Mesodermal cell (in vitro differentiated cells): ENCODE data around the gene ABL1.

Experiments
- H3K27ac ChIP-seq: 2 replicates; pipeline ENCODE4 v1.7.0; 2013; ENCODE audit warnings: mild to moderate bottlenecking, low read depth, low read length, moderate library complexity; ENCODE audit not compliant: severe bottlenecking
- H3K36me3 ChIP-seq: 2 replicates; pipeline ENCODE4 v1.7.1; 2013; ENCODE audit warnings: mild to moderate bottlenecking, low read length, moderate library complexity; ENCODE audit not compliant: control insufficient read depth, insufficient read depth
- H3K4me1 ChIP-seq: one replicate; pipeline ENCODE4 v1.7.1; 2013; ENCODE audit warnings: mild to moderate bottlenecking, low read length; ENCODE audit not compliant: insufficient read depth, control insufficient read depth, poor library complexity, severe bottlenecking
- H3K4me3 ChIP-seq: 2 replicates; pipeline ENCODE4 v1.7.0; 2013; ENCODE audit warnings: low read length, control low read depth, mild to moderate bottlenecking; ENCODE audit not compliant: insufficient read depth, poor library complexity, severe bottlenecking; ENCODE audit errors: extremely low read depth
- H3K9me3 ChIP-seq: 2 replicates; pipeline ENCODE4 v1.7.1; 2013; ENCODE audit warnings: mild to moderate bottlenecking, low read length, moderate library complexity; ENCODE audit not compliant: control insufficient read depth
- WGBS, 2 experiments: methylation state at CpG; one replicate each; pipeline ENCODE4 v1.1.5; 2013; ENCODE audit warnings: missing lambda C conversion rate in 2 of 2; ENCODE audit not compliant: insufficient coverage in 2 of 2; 5-methylcytosine and 5-hydroxymethylcytosine counted together

The ABL1 gene

GRCh38 chr9:130864541-130864940, 29.5 kb downstream of the ABL1 start:
- Histone ChIP-seq H3K27ac (no peak overlapping the region), H3K4me3 (no peak overlapping the region), H3K4me1 (peaks cover 28% of the 10 kb centered on the region), H3K9me3 (no peaks in the 10 kb centered on the region), H3K36me3 (peaks cover 82% of the 10 kb centered on the region)
- WGBS, 2 experiments = 94 to 100% methylated on average over 4 to 6 of the region's 6 CpGs

- Histone ChIP-seq H3K27ac (peak overlapping the region; percentile 16), H3K9me3 (no peaks in the 10 kb centered on the region), H3K36me3 (peaks cover 88% of the 10 kb centered on the region), H3K4me3 (no peak overlapping the region), H3K4me1 (peaks cover 15% of the 10 kb centered on the region)
- 100% methylated on average over 1 of the region's 3 CpGs; no CpG with 5 or more reads in 1 of the 2 experiments for WGBS, 2 experiments
Observed at GRCh38 chr9:130865921-130866320, 30.9 kb downstream of the ABL1 start.

GRCh38 chr9:130866474-130866965, 31.5 kb downstream of the ABL1 start:
- Histone ChIP-seq H3K9me3 (no peaks in the 10 kb centered on the region), H3K36me3 (peaks cover 91% of the 10 kb centered on the region), H3K4me1 (peaks cover 9% of the 10 kb centered on the region), H3K27ac (peak overlapping the region; percentile 16), H3K4me3 (no peak overlapping the region)
- 36 to 51% methylated on average over 2 to 4 of the region's 4 CpGs for whole genome bisulfite sequencing, 2 experiments

- Histone ChIP-seq H3K27ac (no peak overlapping the region), H3K9me3 (no peaks in the 10 kb centered on the region), H3K4me3 (no peak overlapping the region), H3K36me3 (peaks cover 91% of the 10 kb centered on the region), H3K4me1 (peaks cover 3% of the 10 kb centered on the region)
- 98 to 99% methylated on average over 6 to 7 of the region's 9 CpGs for WGBS, 2 experiments
Observed at GRCh38 chr9:130867556-130867955, 32.5 kb downstream of the ABL1 start.

- 89% methylated on average over 2 to 3 of the region's 3 CpGs for WGBS, 2 experiments
- Histone ChIP-seq H3K9me3 (no peaks in the 10 kb centered on the region), H3K36me3 (peaks cover 91% of the 10 kb centered on the region), H3K4me1 (peaks cover 3% of the 10 kb centered on the region), H3K4me3 (no peak overlapping the region), H3K27ac (no peak overlapping the region)
Observed at GRCh38 chr9:130868230-130868629, 33.2 kb downstream of the ABL1 start.

- no peaks in the 10 kb centered on the region for H3K4me1 ChIP-seq
- H3K9me3 ChIP-seq = no peaks in the 10 kb centered on the region
- H3K36me3 ChIP-seq = peaks cover 91% of the 10 kb centered on the region
- no peak overlapping the region for H3K27ac ChIP-seq
- 96 to 100% methylated on average over 2 to 7 of the region's 8 CpGs for WGBS, 2 experiments
- no peak overlapping the region for H3K4me3 ChIP-seq
Observed at GRCh38 chr9:130869250-130869649, 34.2 kb downstream of the ABL1 start.

- WGBS, 2 experiments = 90 to 92% methylated on average over 15 to 16 of the region's 17 CpGs
- H3K36me3 ChIP-seq = peaks cover 94% of the 10 kb centered on the region
Observed at GRCh38 chr9:130870491-130871381, 35.7 kb downstream of the ABL1 start.

GRCh38 chr9:130871395-130872062, 36.5 kb downstream of the ABL1 start:
- Histone ChIP-seq H3K9me3 (no peaks in the 10 kb centered on the region), H3K27ac (no peak overlapping the region), H3K4me1 (no peaks in the 10 kb centered on the region), H3K4me3 (no peak overlapping the region), H3K36me3 (peaks cover 98% of the 10 kb centered on the region)
- WGBS, 2 experiments = 97% methylated on average over 8 to 9 of the region's 10 CpGs

More at GRCh38 chr9:130870491-130871381, 35.7 kb downstream of the ABL1 start:
- Histone ChIP-seq H3K4me1 (no peaks in the 10 kb centered on the region), H3K9me3 (no peaks in the 10 kb centered on the region), H3K27ac (peak overlapping the region; percentile 13), H3K4me3 (no peak overlapping the region)

- Histone ChIP-seq H3K27ac (no peak overlapping the region), H3K36me3 (peaks cover 97% of the 10 kb centered on the region), H3K4me3 (no peak overlapping the region), H3K9me3 (no peaks in the 10 kb centered on the region), H3K4me1 (no peaks in the 10 kb centered on the region)
- WGBS, 2 experiments = 95 to 99% methylated on average over 15 of the region's 15 CpGs
Observed at GRCh38 chr9:130872093-130872492, 37.0 kb downstream of the ABL1 start.

- H3K9me3 ChIP-seq = no peaks in the 10 kb centered on the region
- no peaks in the 10 kb centered on the region for H3K4me1 ChIP-seq
- 89 to 97% methylated on average over 9 of the region's 9 CpGs for WGBS, 2 experiments
- H3K27ac ChIP-seq = no peak overlapping the region
- H3K36me3 ChIP-seq = peaks cover 97% of the 10 kb centered on the region
- H3K4me3 ChIP-seq = no peak overlapping the region
Observed at GRCh38 chr9:130872508-130872907, 37.5 kb downstream of the ABL1 start.
